CD4-positive, alpha-beta memory T cell (primary cell): ENCODE data around the gene CCNQ. TPM values are rescaled to one million over a fixed set of nuclear protein-coding genes. Genes with fewer than 3 reads are reported as not detected.

ENCODE experiments used
- CTCF ChIA-PET: fragments of 350-600 bp; sonication (Branson Sonifier 250); formaldehyde crosslinking; loops from one replicate; lab custom pipeline; 2021; ENCODE audit warnings: inconsistent platforms; ENCODE audit not compliant: partially characterized antibody; lab: Charles Lee
- POLR2A ChIA-PET: fragments of 350-600 bp; sonication (Branson Sonifier 250); formaldehyde crosslinking; loops from one replicate; lab custom pipeline; 2021; ENCODE audit not compliant: partially characterized antibody; lab: Charles Lee
- DNase-seq, 5 donors: peaks; one replicate each; pipeline versions ENCODE4 v3.0.0 to v3.0.0-alpha.2; 2020 to 2022; ENCODE audit warnings: mixed read lengths in 1 of 5
- H3K27ac ChIP-seq: one replicate; pipeline ENCODE4 v1.7.0; 2013; ENCODE audit warnings: low read depth, low read length
- H3K27me3 ChIP-seq: 2 replicates; pipeline ENCODE4 v1.7.0; 2013; ENCODE audit warnings: mild to moderate bottlenecking, low read length, moderate library complexity; ENCODE audit not compliant: insufficient read depth
- H3K36me3 ChIP-seq: 2 replicates; pipeline ENCODE4 v1.7.0; 2013; ENCODE audit warnings: mild to moderate bottlenecking, low read length, moderate library complexity; ENCODE audit not compliant: insufficient read depth
- H3K4me1 ChIP-seq: 2 replicates; pipeline ENCODE4 v1.7.0; 2013; ENCODE audit warnings: mild to moderate bottlenecking, low read length, moderate library complexity; ENCODE audit not compliant: insufficient read depth
- H3K4me3 ChIP-seq, 2 donors: one replicate each; pipeline ENCODE4 v1.7.0; 2013; ENCODE audit warnings: low read length in 2 of 2, mild to moderate bottlenecking in 1 of 2
- H3K9me3 ChIP-seq, 2 donors: one replicate each; pipeline ENCODE4 v1.7.0; 2013; ENCODE audit warnings: low read length in 2 of 2, control low read depth in 1 of 2; ENCODE audit not compliant: control insufficient read depth in 1 of 2
- H3K27ac Mint-ChIP-seq, 7 donors: one replicate each; pipeline ENCODE4 v1.8.0; 2020 to 2021; ENCODE audit warnings: mixed read lengths in 7 of 7, mild to moderate bottlenecking in 6 of 7, inconsistent platforms in 3 of 7, moderate library complexity in 3 of 7
- H3K27me3 Mint-ChIP-seq, 2 donors: one replicate each; pipeline ENCODE4 v1.8.0; 2020 to 2021; ENCODE audit warnings: mixed read lengths in 2 of 2
- H3K36me3 Mint-ChIP-seq, 2 donors: one replicate each; pipeline ENCODE4 v1.8.0; 2020 to 2021; ENCODE audit warnings: mixed read lengths in 2 of 2, inconsistent platforms in 1 of 2, mild to moderate bottlenecking in 1 of 2
- H3K4me1 Mint-ChIP-seq, 4 donors: one replicate each; pipeline ENCODE4 v1.8.0; 2020 to 2021; ENCODE audit warnings: mixed read lengths in 4 of 4, mild to moderate bottlenecking in 1 of 4
- H3K4me3 Mint-ChIP-seq, 8 donors: one replicate each; pipeline ENCODE4 v1.8.0; 2020 to 2021; ENCODE audit warnings: mixed read lengths in 8 of 8, mild to moderate bottlenecking in 7 of 8, moderate library complexity in 6 of 8, inconsistent platforms in 3 of 8
- H3K9me3 Mint-ChIP-seq, 8 donors: one replicate each; pipeline ENCODE4 v1.8.0; 2020 to 2021; ENCODE audit warnings: mixed read lengths in 8 of 8, mild to moderate bottlenecking in 5 of 8, inconsistent platforms in 3 of 8, moderate library complexity in 1 of 8
- intact Hi-C: fragments of 100-400 bp; cut with micrococcal nuclease; formaldehyde crosslinking; loops from one replicate; pipeline ENCODE4 v1.15.1; 2023
- polyA plus RNA-seq, 2 donors: library from polyadenylated mRNA; unstranded; fragments of 300-500 nt; fragmentation: Illumina TruSeq; gene quantifications; one replicate each; pipeline ENCODE4 v1.2.3, GENCODE V29; 2021
- total RNA-seq, 2 experiments: library from RNA; stranded (reverse); gene quantifications; one replicate each; pipeline ENCODE4 v1.2.3, GENCODE V29; 2021

Gene CCNQ
- total and polyA plus RNA-seq, 4 experiments from 2014 or later, result 26.1 to 53.6 (median 38.8) TPM

- H3K36me3 Mint-ChIP-seq, result no peaks in the 10 kb centered on the region
- Histone ChIP-seq H3K4me1 (no peaks in the 10 kb centered on the region), H3K4me3 (no peak overlapping the region), H3K36me3 (no peaks in the 10 kb centered on the region), H3K27me3 (no peaks in the 10 kb centered on the region), H3K27ac (no peak overlapping the region), H3K9me3 (no peaks in the 10 kb centered on the region)
- no peak overlapping the region for H3K4me3 Mint-ChIP-seq
- H3K27me3 Mint-ChIP-seq, result no peaks in the 10 kb centered on the region
- no peaks in the 10 kb centered on the region for H3K4me1 Mint-ChIP-seq
- no peak for DNase-seq
- ChIA-PET POLR2A (no interaction called here), CTCF (no interaction called here)
- H3K27ac Mint-ChIP-seq, result no peak overlapping the region
- intact Hi-C loops, result no loop called here
- peaks cover 0 to 2% (median 0%) of the 10 kb centered on the region in 8 donors for H3K9me3 Mint-ChIP-seq
Observed at GRCh38 chrX:153562546-153562945, 36.4 kb downstream of the CCNQ start.

GRCh38 chrX:153561337-153561736 is 37.6 kb downstream of the CCNQ start:
- intact Hi-C loops, result no loop called here
- Histone ChIP-seq H3K36me3 (no peaks in the 10 kb centered on the region), H3K27me3 (no peaks in the 10 kb centered on the region), H3K4me1 (no peaks in the 10 kb centered on the region), H3K27ac (no peak overlapping the region), H3K9me3 (no peaks in the 10 kb centered on the region), H3K4me3 (no peak overlapping the region)
- H3K27me3 Mint-ChIP-seq, result no peaks in the 10 kb centered on the region
- ChIA-PET CTCF (no interaction called here), POLR2A (no interaction called here)
- no peak for DNase-seq
- no peaks in the 10 kb centered on the region for H3K4me1 Mint-ChIP-seq
- no peak overlapping the region for H3K4me3 Mint-ChIP-seq
- no peaks in the 10 kb centered on the region for H3K36me3 Mint-ChIP-seq
- H3K27ac Mint-ChIP-seq, result no peak overlapping the region
- peaks cover 0 to 2% (median 0%) of the 10 kb centered on the region in 8 donors for H3K9me3 Mint-ChIP-seq

GRCh38 chrX:153560466-153560865 is 38.5 kb downstream of the CCNQ start:
- Histone ChIP-seq H3K4me3 (no peak overlapping the region), H3K27me3 (no peaks in the 10 kb centered on the region), H3K27ac (no peak overlapping the region), H3K36me3 (no peaks in the 10 kb centered on the region), H3K9me3 (no peaks in the 10 kb centered on the region), H3K4me1 (no peaks in the 10 kb centered on the region)
- POLR2A ChIA-PET, result no interaction called here
- H3K4me1 Mint-ChIP-seq, result no peaks in the 10 kb centered on the region
- intact Hi-C loops, result no loop called here
- no peaks in the 10 kb centered on the region for H3K27me3 Mint-ChIP-seq
- no peak overlapping the region for H3K27ac Mint-ChIP-seq
- DNase-seq, result no peak
- H3K9me3 Mint-ChIP-seq, result peaks cover 0 to 2% (median 0%) of the 10 kb centered on the region in 8 donors
- no peak overlapping the region for H3K4me3 Mint-ChIP-seq
- no peaks in the 10 kb centered on the region for H3K36me3 Mint-ChIP-seq
- CTCF ChIA-PET, result interaction anchor here (0.8 to 1.1 kb wide), 2 partner anchors 88 to 95 kb away, joined by 3 read pairs; no protein-coding TSS in a partner anchor

GRCh38 chrX:153560000-153560399 is 38.9 kb downstream of the CCNQ start:
- no peaks in the 10 kb centered on the region for H3K27me3 ChIP-seq
- intact Hi-C loops, result no loop called here
- no peak overlapping the region for H3K27ac ChIP-seq
- no peaks in the 10 kb centered on the region for H3K36me3 ChIP-seq
- H3K9me3 ChIP-seq, result no peaks in the 10 kb centered on the region
- no peaks in the 10 kb centered on the region for H3K4me1 ChIP-seq
- DNase-seq, result no peak
- POLR2A ChIA-PET, result no interaction called here
- Mint-ChIP-seq H3K36me3 (no peaks in the 10 kb centered on the region), H3K27me3 (no peaks in the 10 kb centered on the region), H3K9me3 (peaks cover 0 to 2% (median 0%) of the 10 kb centered on the region in 8 donors), H3K4me3 (peak overlapping the region in 1 of 8 donors; percentile 20), H3K4me1 (no peaks in the 10 kb centered on the region), H3K27ac (no peak overlapping the region)
- CTCF ChIA-PET, result interaction anchor here (0.8 to 1.1 kb wide), 2 partner anchors 88 to 96 kb away, joined by 3 read pairs; no protein-coding TSS in a partner anchor
- H3K4me3 ChIP-seq, result no peak overlapping the region

GRCh38 chrX:153557618-153558355 is 41.2 kb downstream of the CCNQ start:
- no peaks in the 10 kb centered on the region for H3K9me3 ChIP-seq
- H3K27ac Mint-ChIP-seq, result peak overlapping the region in 1 of 7 donors; percentile 48
- POLR2A ChIA-PET, result no interaction called here
- no peaks in the 10 kb centered on the region for H3K36me3 Mint-ChIP-seq
- intact Hi-C loops, result no loop called here
- H3K4me3 ChIP-seq, result no peak overlapping the region
- no peaks in the 10 kb centered on the region for H3K27me3 Mint-ChIP-seq
- no peak overlapping the region for H3K4me3 Mint-ChIP-seq
- CTCF ChIA-PET, result interaction anchor here (0.8 to 1.7 kb wide), 3 partner anchors 18 to 110 kb away, joined by 3 to 6 read pairs (median 3); no protein-coding TSS in a partner anchor
- DNase-seq, result no peak
- no peaks in the 10 kb centered on the region for H3K4me1 Mint-ChIP-seq
- H3K9me3 Mint-ChIP-seq, result no peaks in the 10 kb centered on the region
- no peaks in the 10 kb centered on the region for H3K27me3 ChIP-seq
- no peaks in the 10 kb centered on the region for H3K4me1 ChIP-seq
- no peak overlapping the region for H3K27ac ChIP-seq
- no peaks in the 10 kb centered on the region for H3K36me3 ChIP-seq

- no peaks in the 10 kb centered on the region for H3K9me3 ChIP-seq
- H3K27ac ChIP-seq, result no peak overlapping the region
Observed at GRCh38 chrX:153556767-153557166, 42.2 kb downstream of the CCNQ start.

GRCh38 chrX:153554519-153555167 is 44.3 kb downstream of the CCNQ start:
- POLR2A ChIA-PET, result interaction anchor here (0.8 to 1.2 kb wide), 2 partner anchors 55 to 114 kb away, joined by 3 read pairs; no protein-coding TSS in a partner anchor
- no peaks in the 10 kb centered on the region for H3K36me3 Mint-ChIP-seq
- H3K4me1 ChIP-seq, result no peaks in the 10 kb centered on the region
- H3K27ac ChIP-seq, result no peak overlapping the region
- CTCF ChIA-PET, result interaction anchor here (0.8 to 3.3 kb wide), 14 partner anchors 9 to 114 kb away, joined by 3 to 20 read pairs (median 4); no protein-coding TSS in a partner anchor
- H3K27ac Mint-ChIP-seq, result no peak overlapping the region
- H3K9me3 ChIP-seq, result no peaks in the 10 kb centered on the region
- no peaks in the 10 kb centered on the region for H3K36me3 ChIP-seq
- no peaks in the 10 kb centered on the region for H3K27me3 ChIP-seq
- H3K9me3 Mint-ChIP-seq, result no peaks in the 10 kb centered on the region
- H3K4me1 Mint-ChIP-seq, result no peaks in the 10 kb centered on the region
- no peak overlapping the region for H3K4me3 Mint-ChIP-seq
- H3K27me3 Mint-ChIP-seq, result no peaks in the 10 kb centered on the region
- no peak overlapping the region for H3K4me3 ChIP-seq
- intact Hi-C loops, result loop anchor here (1.0 to 2.0 kb wide), 4 partner anchors 56 to 114 kb away; no protein-coding TSS in a partner anchor
- peak; percentile 51 to 59 (median 53) for DNase-seq

More at GRCh38 chrX:153556767-153557166, 42.2 kb downstream of the CCNQ start:
- no peaks in the 10 kb centered on the region for H3K36me3 Mint-ChIP-seq
- H3K4me3 ChIP-seq, result no peak overlapping the region
- no peaks in the 10 kb centered on the region for H3K4me1 Mint-ChIP-seq
- DNase-seq, result no peak
- H3K36me3 ChIP-seq, result no peaks in the 10 kb centered on the region
- CTCF ChIA-PET, result interaction anchor here (1.3 to 1.9 kb wide), 3 partner anchors 17 to 111 kb away, joined by 3 to 15 read pairs (median 6); no protein-coding TSS in a partner anchor
- intact Hi-C loops, result no loop called here
- no peaks in the 10 kb centered on the region for H3K27me3 Mint-ChIP-seq
- no peaks in the 10 kb centered on the region for H3K4me1 ChIP-seq
- H3K4me3 Mint-ChIP-seq, result no peak overlapping the region
- H3K27ac Mint-ChIP-seq, result no peak overlapping the region
- POLR2A ChIA-PET, result no interaction called here
- no peaks in the 10 kb centered on the region for H3K27me3 ChIP-seq
- no peaks in the 10 kb centered on the region for H3K9me3 Mint-ChIP-seq
